ENCODE data around the gene CD302.

GRCh38 chr2:159802673-159803072 is 4.7 kb upstream of the CD302 start:
- TF ChIP-seq CTCF (IDR thresholded peaks at IDR 0.05), result no peak
- TF ChIP-seq EP300 (IDR thresholded peaks at IDR 0.05), result no peak

Measured in ovary (tissue), 3 donors.